OCI-LY7 (cell line): Measurements from ENCODE around the gene RAB3C. TPM values are rescaled to one million over a fixed set of nuclear protein-coding genes. Genes with fewer than 3 reads are reported as not detected.
A peak's percentile ranks its signal among the peaks of the same experiment; 100 is the strongest.

Source experiments
- BruUV-seq: library from RNA; stranded (reverse); fragments of 400-500 nt; replicated peaks from 2 replicates; lab custom pipeline; 2021; lab: Mats Ljungman, UMichigan
- CTCF ChIA-PET: fragments of 300-600 bp; sonication (Branson Sonifier 250); formaldehyde crosslinking; loops from one replicate; lab custom pipeline; 2022; ENCODE audit warnings: antibody characterized with exemption; ENCODE audit not compliant: unreplicated experiment; lab: Charles Lee
- POLR2A ChIA-PET: fragments of 300-600 bp; sonication (Branson Sonifier 250); formaldehyde crosslinking; loops from one replicate; lab custom pipeline; 2022; ENCODE audit warnings: antibody characterized with exemption; lab: Charles Lee
- DNase-seq: peaks from one replicate; pipeline ENCODE4 v3.0.0-alpha.2; 2015; ENCODE audit warnings: low spot score
- H2AFZ ChIP-seq: fragments of 200-600 bp; sonication (generic), shearing (Covaris generic); 2 replicates; pipeline ENCODE4 v1.6.1; 2014; ENCODE audit warnings: mild to moderate bottlenecking, antibody characterized with exemption, low read length, moderate library complexity
- H3K27ac ChIP-seq: fragments of 200-600 bp; sonication (generic); 2 replicates; pipeline ENCODE4 v1.5.1; 2014; ENCODE audit warnings: mixed run types, low read depth, mild to moderate bottlenecking, moderate library complexity, low read length, inconsistent platforms; ENCODE audit not compliant: poor library complexity, severe bottlenecking
- H3K36me3 ChIP-seq: fragments of 200-600 bp; sonication (generic); 2 replicates; pipeline ENCODE4 v1.6.1; 2014; ENCODE audit warnings: mild to moderate bottlenecking, antibody characterized with exemption, low read length, moderate library complexity, mixed read lengths; ENCODE audit not compliant: insufficient read depth
- H3K4me1 ChIP-seq: fragments of 200-600 bp; sonication (generic); 2 replicates; pipeline ENCODE4 v1.5.1; 2014; ENCODE audit warnings: mild to moderate bottlenecking, low read length; ENCODE audit not compliant: insufficient read depth, poor library complexity, severe bottlenecking
- H3K4me2 ChIP-seq: fragments of 200-600 bp; sonication (generic); 2 replicates; pipeline ENCODE4 v1.6.1; 2014; ENCODE audit warnings: mild to moderate bottlenecking, low read length
- H3K4me3 ChIP-seq: fragments of 200-600 bp; sonication (generic); 2 replicates; pipeline ENCODE4 v1.5.1; 2014; ENCODE audit warnings: mild to moderate bottlenecking, low read depth, low read length; ENCODE audit not compliant: poor library complexity, severe bottlenecking
- H3K79me2 ChIP-seq: fragments of 200-600 bp; sonication (generic); 2 replicates; pipeline ENCODE4 v1.6.1; 2016; ENCODE audit warnings: low read depth, mild to moderate bottlenecking, low read length, moderate library complexity, mixed read lengths; ENCODE audit not compliant: insufficient read depth
- H3K9me2 ChIP-seq: fragments of 200-600 bp; sonication (generic); 2 replicates; pipeline ENCODE4 v1.6.1; 2016; ENCODE audit warnings: mild to moderate bottlenecking, low read length, mixed read lengths; ENCODE audit not compliant: insufficient read depth
- H3K9me3 ChIP-seq: fragments of 200-600 bp; sonication (generic); 2 replicates; pipeline ENCODE4 v1.6.1; 2014; ENCODE audit warnings: mild to moderate bottlenecking, mixed run types, low read length, mixed read lengths
- H4K20me1 ChIP-seq: fragments of 200-600 bp; sonication (generic); 2 replicates; pipeline ENCODE4 v1.6.1; 2014; ENCODE audit warnings: mild to moderate bottlenecking, antibody characterized with exemption, low read length, moderate library complexity, mixed read lengths; ENCODE audit not compliant: insufficient read depth
- EZH2phosphoT487 ChIP-seq: fragments of 200-600 bp; sonication (generic); IDR thresholded peaks from 2 replicates; pipeline ENCODE4 v1.6.1; 2018; ENCODE audit warnings: low read depth, borderline replicate concordance, mild to moderate bottlenecking, mixed run types, antibody characterized with exemption, low read length, moderate library complexity, mixed read lengths
- intact Hi-C: fragments of 100-400 bp; cut with micrococcal nuclease; formaldehyde crosslinking; loops from one replicate; pipeline ENCODE4 v1.10.0; 2022; ENCODE audit not compliant: unreplicated experiment
- total RNA-seq, 2 experiments: library from RNA; depleted of rRNA in 1 of 2; stranded (reverse); fragments of >200 nt in 1 of 2; shearing (Covaris generic) in 1 of 2; gene quantifications; 2 replicates each; pipeline ENCODE4 v1.2.3, GENCODE V29; 2014 to 2022
- TF ChIP-seq, protein P1 (sequence below): fragments of 200-600 bp; sonication (generic); conservative IDR thresholded peaks from 2 replicates; pipeline ENCODE4 v1.5.1; 2014; ENCODE audit warnings: mild to moderate bottlenecking, antibody characterized with exemption, low read length, moderate library complexity, mixed read lengths

The RAB3C gene
- total RNA-seq, 2 experiments from 2014 or later: not detected

DNA sequence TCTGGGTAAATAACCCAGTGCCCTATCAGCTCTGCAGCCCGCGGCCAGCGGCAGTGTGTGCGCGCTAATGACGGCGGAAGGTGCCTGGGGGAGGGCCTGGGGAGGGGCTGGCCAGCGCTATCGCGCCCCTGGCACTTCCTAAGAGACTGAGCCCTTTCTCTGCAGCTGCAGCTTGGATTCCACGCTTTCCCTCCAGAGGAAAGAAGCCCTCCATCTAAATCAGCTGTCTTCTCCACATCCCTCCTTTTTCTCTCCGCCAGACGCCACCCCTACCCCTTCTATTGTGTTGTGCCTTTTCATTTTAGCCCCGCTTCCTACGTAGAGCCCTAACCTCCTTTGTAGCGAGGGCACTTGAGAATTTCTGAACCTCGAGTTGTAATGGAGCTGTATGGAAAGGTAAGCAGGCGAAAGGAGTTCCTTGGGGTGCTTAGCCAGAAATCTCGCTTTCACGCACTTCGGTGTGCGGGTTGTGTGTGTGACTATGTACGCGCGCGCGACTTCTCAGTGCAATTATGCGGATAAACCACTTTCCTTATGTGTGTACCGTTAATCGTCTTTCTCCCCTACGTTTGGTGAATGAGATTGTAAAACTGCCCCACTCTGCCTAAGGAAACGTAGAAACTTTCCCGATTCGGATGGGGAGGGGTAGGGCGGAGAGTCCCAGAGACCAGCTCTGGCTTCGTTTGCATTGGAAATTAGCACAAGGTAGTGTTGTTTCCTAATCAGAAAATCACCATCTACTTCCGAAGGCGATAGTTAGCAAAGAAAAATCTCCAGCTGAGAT is 664 bp upstream of the RAB3C start:
- no peak for DNase-seq
- Histone ChIP-seq H3K79me2 (no peaks in the 10 kb centered on the region), H3K27ac (no peak overlapping the region), H3K4me3 (no peak overlapping the region), H3K36me3 (no peaks in the 10 kb centered on the region), H3K9me2 (no peaks in the 10 kb centered on the region), H2AFZ (no peak overlapping the region), H4K20me1 (no peaks in the 10 kb centered on the region), H3K4me1 (no peaks in the 10 kb centered on the region), H3K4me2 (peak overlapping the region; percentile 20; the same call in 1 of the 2 replicates), H3K9me3 (no peaks in the 10 kb centered on the region)
- TF ChIP-seq, protein P1, sequence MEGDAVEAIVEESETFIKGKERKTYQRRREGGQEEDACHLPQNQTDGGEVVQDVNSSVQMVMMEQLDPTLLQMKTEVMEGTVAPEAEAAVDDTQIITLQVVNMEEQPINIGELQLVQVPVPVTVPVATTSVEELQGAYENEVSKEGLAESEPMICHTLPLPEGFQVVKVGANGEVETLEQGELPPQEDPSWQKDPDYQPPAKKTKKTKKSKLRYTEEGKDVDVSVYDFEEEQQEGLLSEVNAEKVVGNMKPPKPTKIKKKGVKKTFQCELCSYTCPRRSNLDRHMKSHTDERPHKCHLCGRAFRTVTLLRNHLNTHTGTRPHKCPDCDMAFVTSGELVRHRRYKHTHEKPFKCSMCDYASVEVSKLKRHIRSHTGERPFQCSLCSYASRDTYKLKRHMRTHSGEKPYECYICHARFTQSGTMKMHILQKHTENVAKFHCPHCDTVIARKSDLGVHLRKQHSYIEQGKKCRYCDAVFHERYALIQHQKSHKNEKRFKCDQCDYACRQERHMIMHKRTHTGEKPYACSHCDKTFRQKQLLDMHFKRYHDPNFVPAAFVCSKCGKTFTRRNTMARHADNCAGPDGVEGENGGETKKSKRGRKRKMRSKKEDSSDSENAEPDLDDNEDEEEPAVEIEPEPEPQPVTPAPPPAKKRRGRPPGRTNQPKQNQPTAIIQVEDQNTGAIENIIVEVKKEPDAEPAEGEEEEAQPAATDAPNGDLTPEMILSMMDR: no peak
- CTCF ChIA-PET: no interaction called here
- POLR2A ChIA-PET: no interaction called here
- no TSS peak for BruUV-seq
- intact Hi-C loops: no loop called here

DNA sequence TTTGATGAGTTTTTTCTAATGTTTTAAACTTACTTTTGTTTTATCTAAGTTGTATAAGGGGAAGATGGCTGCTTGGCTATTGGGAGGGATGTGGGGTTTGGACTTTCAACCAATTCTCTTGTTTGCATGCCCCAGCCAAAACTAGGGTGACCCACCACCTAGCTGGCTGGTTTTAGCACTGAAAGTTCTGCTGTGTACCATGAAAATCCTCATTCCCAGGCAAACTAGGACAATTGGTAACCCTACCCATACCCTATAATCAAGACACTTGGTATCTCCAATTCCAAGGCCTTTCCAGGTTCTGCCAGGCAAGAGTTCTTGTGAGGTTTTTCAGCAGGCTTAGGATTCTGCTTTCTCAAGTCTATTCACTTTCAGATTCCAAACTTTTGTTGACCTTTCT is 13.1 kb downstream of the RAB3C start:
- Histone ChIP-seq H3K4me1 (no peaks in the 10 kb centered on the region), H3K79me2 (no peaks in the 10 kb centered on the region), H2AFZ (no peak overlapping the region), H4K20me1 (no peaks in the 10 kb centered on the region), H3K9me2 (no peaks in the 10 kb centered on the region), H3K36me3 (no peaks in the 10 kb centered on the region), H3K4me3 (no peak overlapping the region), H3K9me3 (no peaks in the 10 kb centered on the region), H3K4me2 (no peak overlapping the region), H3K27ac (no peak overlapping the region)
- intact Hi-C loops: no loop called here
- ChIA-PET POLR2A (no interaction called here), CTCF (no interaction called here)
- no peak for DNase-seq
- BruUV-seq: no TSS peak
- TF ChIP-seq EZH2phosphoT487: no peak
- TF ChIP-seq, protein P1: no peak

DNA sequence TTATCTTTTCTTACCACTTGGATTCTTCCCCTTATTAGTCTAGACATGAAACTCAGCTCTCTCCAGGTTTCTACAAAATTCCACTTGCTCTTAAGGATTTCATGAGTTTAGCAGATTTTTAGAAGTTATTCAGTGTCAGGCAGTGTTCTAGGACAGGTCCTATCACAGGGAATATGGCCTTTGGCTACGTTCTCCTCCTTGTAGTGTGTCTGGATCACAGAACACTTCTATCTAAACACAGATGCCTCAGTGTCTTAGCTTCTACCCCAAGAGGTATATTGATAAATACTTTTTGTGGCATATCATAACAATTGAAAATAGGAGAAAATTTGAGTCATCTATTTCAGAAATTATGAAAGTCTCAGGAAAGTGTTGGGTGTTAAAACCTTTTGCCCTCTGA is 15.6 kb downstream of the RAB3C start:
- DNase-seq: no peak
- Histone ChIP-seq H3K4me3 (no peak overlapping the region), H2AFZ (no peak overlapping the region), H3K36me3 (no peaks in the 10 kb centered on the region), H4K20me1 (no peaks in the 10 kb centered on the region), H3K27ac (no peak overlapping the region), H3K4me2 (no peak overlapping the region), H3K9me2 (no peaks in the 10 kb centered on the region), H3K79me2 (no peaks in the 10 kb centered on the region), H3K9me3 (no peaks in the 10 kb centered on the region), H3K4me1 (no peaks in the 10 kb centered on the region)
- no TSS peak for BruUV-seq
- ChIA-PET POLR2A (no interaction called here), CTCF (no interaction called here)
- TF ChIP-seq, protein P1: no peak
- TF ChIP-seq EZH2phosphoT487: no peak
- intact Hi-C loops: no loop called here
